Nephron (organoid): ENCODE data around the gene NAXE.

ENCODE experiments used
- H3K27ac Mint-ChIP-seq, 3 experiments: 2 replicates each; pipeline ENCODE4 v1.8.0; 2020; ENCODE audit warnings: mixed read lengths in 3 of 3, mild to moderate bottlenecking in 2 of 3, moderate library complexity in 1 of 3
- H3K27me3 Mint-ChIP-seq: 2 replicates; pipeline ENCODE4 v1.8.0; 2021; ENCODE audit warnings: low read depth, mild to moderate bottlenecking, moderate library complexity, mixed read lengths
- H3K36me3 Mint-ChIP-seq: 2 replicates; pipeline ENCODE4 v1.8.0; 2020; ENCODE audit warnings: low read depth, mixed read lengths
- H3K4me1 Mint-ChIP-seq: 2 replicates; pipeline ENCODE4 v1.8.0; 2020; ENCODE audit warnings: mixed read lengths
- H3K4me3 Mint-ChIP-seq, 3 experiments: 2 replicates each; pipeline ENCODE4 v1.8.0; 2020; ENCODE audit warnings: mild to moderate bottlenecking in 3 of 3, mixed read lengths in 3 of 3, moderate library complexity in 2 of 3
- H3K9me3 Mint-ChIP-seq: 2 replicates; pipeline ENCODE4 v1.8.0; 2020; ENCODE audit warnings: mixed read lengths
- TF ChIP-seq, protein P1 (sequence below), 3 experiments: fragments of 200-600 bp; sonication (generic); IDR thresholded peaks; one replicate each; pipeline ENCODE4 v1.5.0; 2021; ENCODE audit warnings: antibody characterized with exemption in 3 of 3; ENCODE audit not compliant: unreplicated experiment in 3 of 3

Gene NAXE

DNA sequence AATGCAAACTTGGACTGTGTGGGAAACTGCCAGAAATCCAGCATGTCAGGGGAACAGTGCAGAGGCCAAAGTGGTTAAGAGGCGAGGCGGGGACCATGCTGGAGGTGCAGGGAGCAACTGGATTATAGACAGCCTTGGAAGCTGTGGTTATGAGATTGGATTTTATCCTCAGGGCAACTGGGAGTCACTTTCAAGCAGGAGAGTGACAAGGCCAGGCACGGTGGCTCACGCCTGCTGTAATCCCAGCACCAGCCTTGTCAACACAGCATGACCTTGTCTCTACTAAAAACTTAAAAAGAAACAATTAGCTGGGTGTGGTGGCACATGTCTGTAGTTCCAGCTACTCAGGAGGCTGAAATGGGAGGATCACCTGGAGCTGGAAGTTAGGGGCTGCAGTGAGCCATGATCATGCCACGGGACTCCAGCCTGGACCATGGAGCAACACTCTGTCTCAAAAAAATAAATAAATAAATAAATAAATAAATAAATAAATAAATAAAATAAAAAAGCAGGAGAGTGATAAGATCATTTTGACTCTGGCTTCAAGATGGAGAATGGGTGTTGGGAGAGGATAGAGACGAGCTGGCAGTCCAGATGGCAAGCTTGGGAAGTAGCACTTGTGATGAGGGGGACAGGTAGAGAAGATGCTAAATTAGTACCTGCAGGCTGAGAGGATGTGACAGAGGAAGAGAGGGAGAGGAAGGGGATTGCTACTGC, 31.2 kb downstream of the NAXE start:
- Mint-ChIP-seq H3K27me3 (peaks cover 84% of the 10 kb centered on the region), H3K36me3 (peaks cover 3% of the 10 kb centered on the region), H3K4me3 (peak overlapping the region; percentile 45 to 70 (median 56)), H3K9me3 (peaks cover 2% of the 10 kb centered on the region), H3K4me1 (peaks cover 8% of the 10 kb centered on the region), H3K27ac (no peak overlapping the region)
- TF ChIP-seq, protein P1, sequence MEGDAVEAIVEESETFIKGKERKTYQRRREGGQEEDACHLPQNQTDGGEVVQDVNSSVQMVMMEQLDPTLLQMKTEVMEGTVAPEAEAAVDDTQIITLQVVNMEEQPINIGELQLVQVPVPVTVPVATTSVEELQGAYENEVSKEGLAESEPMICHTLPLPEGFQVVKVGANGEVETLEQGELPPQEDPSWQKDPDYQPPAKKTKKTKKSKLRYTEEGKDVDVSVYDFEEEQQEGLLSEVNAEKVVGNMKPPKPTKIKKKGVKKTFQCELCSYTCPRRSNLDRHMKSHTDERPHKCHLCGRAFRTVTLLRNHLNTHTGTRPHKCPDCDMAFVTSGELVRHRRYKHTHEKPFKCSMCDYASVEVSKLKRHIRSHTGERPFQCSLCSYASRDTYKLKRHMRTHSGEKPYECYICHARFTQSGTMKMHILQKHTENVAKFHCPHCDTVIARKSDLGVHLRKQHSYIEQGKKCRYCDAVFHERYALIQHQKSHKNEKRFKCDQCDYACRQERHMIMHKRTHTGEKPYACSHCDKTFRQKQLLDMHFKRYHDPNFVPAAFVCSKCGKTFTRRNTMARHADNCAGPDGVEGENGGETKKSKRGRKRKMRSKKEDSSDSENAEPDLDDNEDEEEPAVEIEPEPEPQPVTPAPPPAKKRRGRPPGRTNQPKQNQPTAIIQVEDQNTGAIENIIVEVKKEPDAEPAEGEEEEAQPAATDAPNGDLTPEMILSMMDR (IDR thresholded peaks at IDR 0.05; ENCODE audit: unreplicated experiment in 3 of 3), result no peak

DNA sequence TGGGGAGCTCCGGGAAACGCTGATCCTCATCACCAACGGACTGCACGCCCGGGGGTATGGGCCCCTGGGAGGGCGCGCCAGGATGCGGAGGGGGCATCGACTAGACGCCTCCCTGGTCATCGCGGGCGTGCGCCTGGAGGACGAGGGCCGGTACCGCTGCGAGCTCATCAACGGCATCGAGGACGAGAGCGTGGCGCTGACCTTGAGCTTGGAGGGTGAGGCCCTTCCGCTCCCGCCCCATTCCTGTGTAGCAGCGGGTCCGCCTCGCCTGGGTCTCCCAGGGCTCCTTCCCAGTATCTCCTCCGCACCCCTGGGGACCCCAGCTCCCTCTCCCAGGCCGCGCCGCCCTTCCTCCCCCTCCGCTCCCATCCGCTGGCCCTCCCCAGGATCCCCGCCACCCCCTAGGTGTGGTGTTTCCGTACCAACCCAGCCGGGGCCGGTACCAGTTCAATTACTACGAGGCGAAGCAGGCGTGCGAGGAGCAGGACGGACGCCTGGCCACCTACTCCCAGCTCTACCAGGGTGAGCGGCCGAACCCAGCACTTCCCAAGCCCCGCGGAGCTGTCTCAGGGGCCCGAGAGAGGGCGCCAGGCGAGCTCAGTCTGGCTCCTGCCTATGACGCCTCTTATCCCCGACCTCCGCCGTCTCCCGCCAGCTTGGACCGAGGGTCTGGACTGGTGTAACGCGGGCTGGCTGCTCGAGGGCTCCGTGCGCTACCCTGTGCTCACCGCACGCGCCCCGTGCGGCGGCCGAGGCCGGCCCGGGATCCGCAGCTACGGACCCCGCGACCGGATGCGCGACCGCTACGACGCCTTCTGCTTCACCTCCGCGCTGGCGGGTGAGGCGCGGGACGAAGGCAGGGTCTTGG, 32.6 kb downstream of the NAXE start:
- Mint-ChIP-seq H3K4me3 (peak overlapping the region; percentile 32 to 60 (median 38)), H3K9me3 (peaks cover 2% of the 10 kb centered on the region)

DNA sequence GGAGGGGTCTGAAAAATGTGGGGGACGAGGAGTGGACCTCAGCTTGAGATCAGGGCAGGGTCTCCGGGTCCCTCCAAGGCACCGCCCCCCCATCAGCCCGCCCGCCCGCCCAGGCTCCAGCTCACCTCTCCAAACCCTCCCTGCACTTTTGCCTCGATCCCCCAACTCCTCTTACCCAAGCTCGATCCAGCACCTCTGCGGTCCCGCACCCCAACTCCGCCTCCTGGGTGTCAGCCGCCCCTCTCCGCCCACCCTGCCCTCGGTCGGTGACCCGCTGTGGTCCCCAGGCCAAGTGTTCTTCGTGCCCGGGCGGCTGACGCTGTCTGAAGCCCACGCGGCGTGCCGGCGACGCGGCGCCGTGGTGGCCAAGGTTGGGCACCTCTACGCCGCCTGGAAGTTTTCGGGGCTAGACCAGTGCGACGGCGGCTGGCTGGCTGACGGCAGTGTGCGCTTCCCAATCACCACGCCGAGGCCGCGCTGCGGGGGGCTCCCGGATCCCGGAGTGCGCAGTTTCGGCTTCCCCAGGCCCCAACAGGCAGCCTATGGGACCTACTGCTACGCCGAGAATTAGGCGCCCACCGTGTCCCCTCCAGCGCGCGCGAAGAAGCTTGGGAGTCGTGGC, 33.3 kb downstream of the NAXE start:
- no peak overlapping the region for H3K27ac Mint-ChIP-seq
- peaks cover 8% of the 10 kb centered on the region for H3K4me1 Mint-ChIP-seq
- TF ChIP-seq, protein P1 (IDR thresholded peaks at IDR 0.05; ENCODE audit: unreplicated experiment in 3 of 3), result no peak
- H3K36me3 Mint-ChIP-seq, result peaks cover 3% of the 10 kb centered on the region
- peaks cover 4% of the 10 kb centered on the region for H3K9me3 Mint-ChIP-seq
- H3K27me3 Mint-ChIP-seq, result peaks cover 93% of the 10 kb centered on the region
- H3K4me3 Mint-ChIP-seq, result peak overlapping the region in 1 of 3 experiments; percentile 60

More for the DNA sequence above, 32.6 kb downstream of the NAXE start:
- H3K4me1 Mint-ChIP-seq, result peaks cover 8% of the 10 kb centered on the region
- no peak overlapping the region for H3K27ac Mint-ChIP-seq
- TF ChIP-seq, protein P1 (IDR thresholded peaks at IDR 0.05; ENCODE audit: unreplicated experiment in 3 of 3), result peak; percentile 27 to 46 (median 36)
- H3K27me3 Mint-ChIP-seq, result peaks cover 93% of the 10 kb centered on the region
- peaks cover 3% of the 10 kb centered on the region for H3K36me3 Mint-ChIP-seq

DNA sequence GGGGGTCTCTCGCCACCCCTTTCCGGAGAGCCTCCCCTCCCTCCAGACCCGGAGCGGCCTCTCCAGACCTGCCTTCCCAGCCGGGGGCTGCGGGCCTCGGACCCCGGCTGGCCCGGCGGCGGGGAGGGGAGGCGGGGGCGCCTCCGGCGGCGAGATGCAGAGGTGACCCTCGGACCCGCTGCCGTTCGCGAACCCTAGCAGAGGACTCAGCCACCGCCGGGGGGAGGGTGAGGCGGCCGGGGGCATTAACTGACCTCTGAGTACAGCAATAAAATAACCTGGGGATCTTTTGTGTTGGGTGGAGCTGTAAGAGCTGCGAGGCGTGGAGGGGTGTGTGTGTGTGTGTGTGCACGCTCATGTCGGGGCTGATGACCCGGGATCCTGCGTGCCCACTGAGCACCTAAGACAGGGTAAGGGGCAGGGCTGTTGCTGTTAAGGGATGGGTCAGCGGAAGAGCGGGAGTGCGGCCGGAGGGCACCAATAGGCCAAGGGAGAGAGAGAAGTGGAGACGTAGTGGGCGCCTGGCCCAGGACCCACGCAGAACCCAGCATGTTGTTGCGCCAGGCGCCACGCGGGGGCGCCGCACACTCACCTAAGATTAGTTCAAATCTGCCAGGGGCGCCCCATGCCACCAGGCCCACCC, 34.0 kb downstream of the NAXE start:
- TF ChIP-seq, protein P1 (IDR thresholded peaks at IDR 0.05; ENCODE audit: unreplicated experiment in 3 of 3), result peak; percentile 71 to 93 (median 79)
- Mint-ChIP-seq H3K36me3 (peaks cover 3% of the 10 kb centered on the region), H3K27me3 (peaks cover 91% of the 10 kb centered on the region), H3K4me3 (peak overlapping the region; percentile 64 to 74 (median 73)), H3K4me1 (peaks cover 8% of the 10 kb centered on the region), H3K9me3 (peaks cover 4% of the 10 kb centered on the region), H3K27ac (no peak overlapping the region)

DNA sequence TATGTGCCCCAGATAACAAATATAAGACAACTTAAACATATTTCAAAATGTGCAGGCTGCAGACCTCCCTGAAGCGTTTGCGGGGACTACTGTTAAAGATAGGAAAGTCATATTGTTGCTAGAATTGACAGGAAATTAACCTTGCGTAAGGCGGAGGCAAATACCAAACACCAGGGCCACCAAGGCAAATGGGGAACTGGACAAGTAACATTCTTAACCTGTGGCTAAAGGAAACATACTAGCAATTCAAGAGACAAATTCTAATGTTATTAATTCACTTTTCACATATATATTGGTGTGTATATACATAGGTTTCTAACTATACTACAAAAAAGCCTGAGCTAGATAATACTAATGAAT, 34.5 kb downstream of the NAXE start:
- Mint-ChIP-seq H3K36me3 (peaks cover 3% of the 10 kb centered on the region), H3K9me3 (peaks cover 4% of the 10 kb centered on the region), H3K27me3 (peaks cover 91% of the 10 kb centered on the region), H3K4me1 (peaks cover 8% of the 10 kb centered on the region), H3K4me3 (peak overlapping the region; percentile 64 to 74 (median 73)), H3K27ac (no peak overlapping the region)
- TF ChIP-seq, protein P1 (IDR thresholded peaks at IDR 0.05; ENCODE audit: unreplicated experiment in 3 of 3), result no peak
